K562 (cell line): Measurements from ENCODE around the gene PPOX. TPM values are rescaled to one million over a fixed set of nuclear protein-coding genes. Genes with fewer than 3 reads are reported as not detected.

Experiments used
- BCL6 ChIP-seq: fragments of 250-450 bp; sonication (Bioruptor Pico); IDR thresholded peaks from 2 replicates; pipeline ENCODE4 v1.4.0; 2020
- DIDO1 ChIP-seq: fragments of 450-650 bp; IDR thresholded peaks from 2 replicates; pipeline ENCODE4 v1.6.1; 2016; ENCODE audit warnings: low read depth, missing biosample characterization, missing genetic modification characterization
- DNMT1 ChIP-seq: fragments of 450-650 bp; IDR thresholded peaks from 2 replicates; pipeline ENCODE4 v1.6.1; 2016; ENCODE audit warnings: antibody characterized with exemption, mild to moderate bottlenecking
- EGR1 ChIP-seq: fragments of 450-650 bp; conservative IDR thresholded peaks from 2 replicates; pipeline ENCODE4 v1.6.1; 2017; ENCODE audit warnings: mild to moderate bottlenecking
- GATAD2A ChIP-seq: fragments of 450-650 bp; IDR thresholded peaks from 2 replicates; pipeline ENCODE4 v1.6.1; 2017
- HDAC1 ChIP-seq, 2 experiments: fragments of 450-650 bp; IDR thresholded peaks; 2 replicates each; pipeline ENCODE4 v1.6.1; 2016 to 2017; ENCODE audit warnings: inconsistent platforms in 1 of 2, mild to moderate bottlenecking in 1 of 2, moderate library complexity in 1 of 2
- MBD2 ChIP-seq: sonication (generic); IDR thresholded peaks from 2 replicates; pipeline ENCODE4 v1.6.1; 2016; ENCODE audit warnings: low read depth, borderline replicate concordance
- MYC ChIP-seq, 2 experiments: fragments of 250-450 bp in 1 of 2; sonication (Bioruptor Pico) in 1 of 2; IDR thresholded peaks; 2 replicates each; pipeline versions ENCODE4 v1.5.1 to v1.6.1; 2012 to 2021; ENCODE audit warnings: low read depth in 2 of 2, borderline replicate concordance in 1 of 2, improper control_type of control experiment in 1 of 2, low read length in 1 of 2, mild to moderate bottlenecking in 1 of 2, moderate library complexity in 1 of 2
- NUFIP1 ChIP-seq: fragments of 450-650 bp; IDR thresholded peaks from 2 replicates; pipeline ENCODE4 v1.6.1; 2018; ENCODE audit not compliant: partially characterized antibody
- TRIM28 ChIP-seq: fragments of 450-650 bp; IDR thresholded peaks from 2 replicates; pipeline ENCODE4 v1.6.1; 2017
- ZNF239 ChIP-seq: fragments of 250-450 bp; sonication (Bioruptor Pico); IDR thresholded peaks from 2 replicates; pipeline ENCODE4 v1.4.0; 2020; ENCODE audit warnings: mild to moderate bottlenecking
- ZNF316 ChIP-seq: fragments of 450-650 bp; IDR thresholded peaks from 2 replicates; pipeline ENCODE4 v1.6.1; 2016
- polyA plus RNA-seq, 8 experiments: library from polyadenylated mRNA; depleted of rRNA in 4 of 8; stranded (reverse) in 5 of 8; unstranded in 3 of 8; fragments of >200 nt; fragmentation: Nextera tagmentation in 2 of 8; fragmentation: Illumina TruSeq in 1 of 8; extraction: Ambion mirVana in 2 of 8; extraction: Trizol in 1 of 8; gene quantifications; 2 replicates each; pipeline versions ENCODE4 v1.2.1 to v1.2.3, GENCODE V29; 2011 to 2014; ENCODE audit warnings: inconsistent platforms in 1 of 8, missing spikeins in 1 of 8
- total RNA-seq, 7 experiments: library from RNA; depleted of rRNA in 6 of 7; stranded (reverse); fragments of >200 nt in 6 of 7; fragmentation: Illumina TruSeq in 2 of 7; extraction: Trizol in 2 of 7; gene quantifications; 2 replicates each; pipeline versions ENCODE4 v1.2.1 to v1.2.3, GENCODE V29; 2011 to 2021; ENCODE audit warnings: low replicate concordance in 1 of 7
- TF ChIP-seq, protein P1 (sequence below), 2 experiments: fragments of 450-650 bp in 1 of 2; sonication (generic) in 1 of 2; formaldehyde crosslinking in 1 of 2; IDR thresholded peaks; 2 replicates each; pipeline versions ENCODE4 v1.7.1 to v1.9.0; 2016 to 2022; ENCODE audit warnings: inconsistent platforms in 1 of 2, mild to moderate bottlenecking in 1 of 2, missing genetic modification reagents in 1 of 2
- TF ChIP-seq, protein P2 (sequence below), 3 experiments: IDR thresholded peaks in 2 of 3; conservative IDR thresholded peaks in 1 of 3; 2 replicates each; pipeline ENCODE4 v1.5.1; 2011 to 2012; ENCODE audit warnings: low read length in 3 of 3, mild to moderate bottlenecking in 3 of 3, control low read depth in 2 of 3, improper control_type of control experiment in 1 of 3, inconsistent platforms in 1 of 3, low read depth in 1 of 3, mixed read lengths in 1 of 3, moderate library complexity in 1 of 3; ENCODE audit not compliant: insufficient read depth in 2 of 3

The PPOX gene
- total and polyA plus RNA-seq, 9 of the 15 experiments (the other 6 are each of a cell fraction or from before 2014, with no cell fraction given) = 17.0 to 57.1 (median 38.9) TPM

DNA sequence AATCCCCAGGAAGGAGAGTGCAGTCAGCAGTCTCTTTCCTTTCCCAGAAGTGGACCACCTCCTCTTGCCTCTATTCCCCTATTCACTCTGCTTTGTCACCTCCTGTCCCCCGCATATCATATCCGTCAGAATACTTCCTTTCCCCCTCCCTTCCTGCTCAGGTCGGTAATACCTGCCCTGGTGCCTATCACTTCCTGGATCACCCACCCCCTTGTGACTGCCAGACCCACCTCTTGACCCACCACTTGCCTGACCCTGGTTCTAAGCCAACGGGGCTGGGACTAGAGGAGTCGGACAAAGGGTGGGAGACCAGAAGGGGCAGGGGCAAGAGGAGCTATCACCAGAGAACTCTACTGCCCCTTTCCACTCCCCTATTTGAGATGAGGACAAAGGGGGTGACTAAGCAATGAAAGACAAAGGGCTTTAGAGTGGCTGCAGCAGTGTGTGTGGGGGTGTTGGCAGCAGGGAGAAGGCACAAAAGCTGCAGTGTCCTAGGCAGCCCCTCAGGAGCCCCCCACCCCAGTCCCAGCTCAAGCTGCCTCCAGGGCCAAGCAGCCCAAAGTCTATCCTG is 34.3 kb downstream of the PPOX start (continued):
- TF ChIP-seq, protein P1, sequence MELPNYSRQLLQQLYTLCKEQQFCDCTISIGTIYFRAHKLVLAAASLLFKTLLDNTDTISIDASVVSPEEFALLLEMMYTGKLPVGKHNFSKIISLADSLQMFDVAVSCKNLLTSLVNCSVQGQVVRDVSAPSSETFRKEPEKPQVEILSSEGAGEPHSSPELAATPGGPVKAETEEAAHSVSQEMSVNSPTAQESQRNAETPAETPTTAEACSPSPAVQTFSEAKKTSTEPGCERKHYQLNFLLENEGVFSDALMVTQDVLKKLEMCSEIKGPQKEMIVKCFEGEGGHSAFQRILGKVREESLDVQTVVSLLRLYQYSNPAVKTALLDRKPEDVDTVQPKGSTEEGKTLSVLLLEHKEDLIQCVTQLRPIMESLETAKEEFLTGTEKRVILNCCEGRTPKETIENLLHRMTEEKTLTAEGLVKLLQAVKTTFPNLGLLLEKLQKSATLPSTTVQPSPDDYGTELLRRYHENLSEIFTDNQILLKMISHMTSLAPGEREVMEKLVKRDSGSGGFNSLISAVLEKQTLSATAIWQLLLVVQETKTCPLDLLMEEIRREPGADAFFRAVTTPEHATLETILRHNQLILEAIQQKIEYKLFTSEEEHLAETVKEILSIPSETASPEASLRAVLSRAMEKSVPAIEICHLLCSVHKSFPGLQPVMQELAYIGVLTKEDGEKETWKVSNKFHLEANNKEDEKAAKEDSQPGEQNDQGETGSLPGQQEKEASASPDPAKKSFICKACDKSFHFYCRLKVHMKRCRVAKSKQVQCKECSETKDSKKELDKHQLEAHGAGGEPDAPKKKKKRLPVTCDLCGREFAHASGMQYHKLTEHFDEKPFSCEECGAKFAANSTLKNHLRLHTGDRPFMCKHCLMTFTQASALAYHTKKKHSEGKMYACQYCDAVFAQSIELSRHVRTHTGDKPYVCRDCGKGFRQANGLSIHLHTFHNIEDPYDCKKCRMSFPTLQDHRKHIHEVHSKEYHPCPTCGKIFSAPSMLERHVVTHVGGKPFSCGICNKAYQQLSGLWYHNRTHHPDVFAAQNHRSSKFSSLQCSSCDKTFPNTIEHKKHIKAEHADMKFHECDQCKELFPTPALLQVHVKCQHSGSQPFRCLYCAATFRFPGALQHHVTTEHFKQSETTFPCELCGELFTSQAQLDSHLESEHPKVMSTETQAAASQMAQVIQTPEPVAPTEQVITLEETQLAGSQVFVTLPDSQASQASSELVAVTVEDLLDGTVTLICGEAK (IDR thresholded peaks at IDR 0.05) = peak; percentile 67
- TF ChIP-seq, protein P1 (CRISPR knock-in tag; IDR thresholded peaks at IDR 0.05) = no peak
- TF ChIP-seq NUFIP1 (no peak), ZNF239 (CRISPR knock-in tag) (0 out of 2 replicates have a peak, but pooled peaks have one; percentile 0), HDAC1 (IDR thresholded peaks at IDR 0.05) (peak in 1 of 2 experiments; percentile 47; a peak in 1 of 4 replicates), EGR1 (peak; percentile 53; the same call in 1 of the 2 replicates), MBD2 (no peak), GATAD2A (peak; percentile 57; the same call in 1 of the 2 replicates), DNMT1 (no peak), TRIM28 (no peak), BCL6 (no peak), ZNF316 (peak; percentile 41; the same call in 1 of the 2 replicates), MYC (IDR thresholded peaks at IDR 0.05; ENCODE audit: low read depth, low read length) (0 out of 2 replicates have a peak, but pooled peaks have one; percentile 17), MYC (CRISPR knock-in tag; IDR thresholded peaks at IDR 0.05; ENCODE audit: borderline replicate concordance, low read depth) (no peak), DIDO1 (tag) (0 out of 2 replicates have a peak, but pooled peaks have one; percentile 37)
- TF ChIP-seq, protein P2, sequence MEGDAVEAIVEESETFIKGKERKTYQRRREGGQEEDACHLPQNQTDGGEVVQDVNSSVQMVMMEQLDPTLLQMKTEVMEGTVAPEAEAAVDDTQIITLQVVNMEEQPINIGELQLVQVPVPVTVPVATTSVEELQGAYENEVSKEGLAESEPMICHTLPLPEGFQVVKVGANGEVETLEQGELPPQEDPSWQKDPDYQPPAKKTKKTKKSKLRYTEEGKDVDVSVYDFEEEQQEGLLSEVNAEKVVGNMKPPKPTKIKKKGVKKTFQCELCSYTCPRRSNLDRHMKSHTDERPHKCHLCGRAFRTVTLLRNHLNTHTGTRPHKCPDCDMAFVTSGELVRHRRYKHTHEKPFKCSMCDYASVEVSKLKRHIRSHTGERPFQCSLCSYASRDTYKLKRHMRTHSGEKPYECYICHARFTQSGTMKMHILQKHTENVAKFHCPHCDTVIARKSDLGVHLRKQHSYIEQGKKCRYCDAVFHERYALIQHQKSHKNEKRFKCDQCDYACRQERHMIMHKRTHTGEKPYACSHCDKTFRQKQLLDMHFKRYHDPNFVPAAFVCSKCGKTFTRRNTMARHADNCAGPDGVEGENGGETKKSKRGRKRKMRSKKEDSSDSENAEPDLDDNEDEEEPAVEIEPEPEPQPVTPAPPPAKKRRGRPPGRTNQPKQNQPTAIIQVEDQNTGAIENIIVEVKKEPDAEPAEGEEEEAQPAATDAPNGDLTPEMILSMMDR (IDR thresholded peaks at IDR 0.05 in 2 of 3, conservative IDR thresholded peaks at IDR 0.05 in 1 of 3; ENCODE audit: insufficient read depth in 2 of 3, low read depth in 1 of 3, low read length in 3 of 3) = no peak
